Fibroblast of mammary gland (primary cell): ENCODE results near the gene IFIT5.
A peak's percentile ranks its signal among the peaks of the same experiment; 100 is the strongest.

Source experiments
- DNase-seq: peaks from one replicate; pipeline ENCODE4 v3.0.0-alpha.2; 2010; ENCODE audit warnings: low read depth
- H3K4me3 ChIP-seq: 2 replicates; pipeline ENCODE4 v1.5.1; 2011; ENCODE audit warnings: low read depth, mild to moderate bottlenecking, low read length, moderate library complexity; ENCODE audit not compliant: control insufficient read depth
- CTCF ChIP-seq: conservative IDR thresholded peaks from 2 replicates; pipeline ENCODE4 v1.5.1; 2011; ENCODE audit warnings: low read depth, low read length, inconsistent platforms; ENCODE audit not compliant: control insufficient read depth, insufficient read depth

The IFIT5 gene

GRCh38 chr10:89413398-89413912 lies 913 bp upstream of the IFIT5 start:
- peak overlapping the region; percentile 90 for H3K4me3 ChIP-seq
- DNase-seq = no peak
- no peak for TF ChIP-seq CTCF

- H3K4me3 ChIP-seq = peak overlapping the region; percentile 90
- TF ChIP-seq CTCF = no peak
- peak; percentile 40 for DNase-seq
These were observed 782 bp downstream of the IFIT5 start for GRCh38 chr10:89414879-89415821.

GRCh38 chr10:89416465-89416864 lies 2.1 kb downstream of the IFIT5 start:
- DNase-seq = no peak
- no peak for TF ChIP-seq CTCF
- no peak overlapping the region for H3K4me3 ChIP-seq

GRCh38 chr10:89419548-89419947 lies 5.2 kb downstream of the IFIT5 start:
- no peak overlapping the region for H3K4me3 ChIP-seq
- DNase-seq = peak; percentile 55
- TF ChIP-seq CTCF = peak; percentile 62

- DNase-seq = no peak
- H3K4me3 ChIP-seq = no peak overlapping the region
- no peak for TF ChIP-seq CTCF
These were observed 6.7 kb downstream of the IFIT5 start for GRCh38 chr10:89421018-89421476.

- H3K4me3 ChIP-seq = no peak overlapping the region
- TF ChIP-seq CTCF = no peak
- no peak for DNase-seq
These were observed 10.6 kb downstream of the IFIT5 start for GRCh38 chr10:89425000-89425399.
